Measurements from ENCODE around the gene UROD.
"Not testable (repeated sequence)": the region's sequence is repeated elsewhere in the genome, so short reads cannot be mapped to it uniquely, and the experiment has no call there.

The UROD gene

DNA sequence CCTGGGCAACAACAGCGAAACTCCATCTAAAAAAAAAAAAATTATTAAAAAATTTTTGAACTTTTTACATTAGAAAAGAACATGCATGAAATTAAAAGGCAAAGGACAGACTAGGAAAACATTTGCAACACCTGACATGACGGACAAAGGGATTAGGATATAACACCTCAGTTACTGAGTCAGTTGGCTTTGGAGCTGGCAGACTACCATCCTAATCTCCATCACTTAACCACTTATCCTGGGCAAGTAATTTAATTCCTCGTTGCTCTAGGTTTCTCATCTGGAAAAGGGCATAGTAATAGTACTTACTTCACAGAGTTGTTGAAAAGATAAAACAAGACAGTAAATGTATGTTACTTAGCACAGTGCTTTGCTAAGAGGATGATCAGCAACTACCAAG is 12.8 kb upstream of the UROD start:
- no peaks in the 10 kb centered on the region for H3K9me3 ChIP-seq (ENCODE audit: insufficient read depth, low read depth, low read length)
- no peak overlapping the region for H3K4me3 ChIP-seq (ENCODE audit: low read length)
- no peak overlapping the region for H3K9ac ChIP-seq (ENCODE audit: low read depth, low read length)
- no peak overlapping the region for H3K27ac ChIP-seq (ENCODE audit: low read length)
- no peaks in the 10 kb centered on the region for H3K27me3 ChIP-seq (ENCODE audit: insufficient read depth, low read length)
- H3K4me1 ChIP-seq (ENCODE audit: insufficient read depth, low read length) = no peaks in the 10 kb centered on the region
- H3K36me3 ChIP-seq (ENCODE audit: insufficient read depth, low read depth, low read length) = peaks cover 22% of the 10 kb centered on the region

DNA sequence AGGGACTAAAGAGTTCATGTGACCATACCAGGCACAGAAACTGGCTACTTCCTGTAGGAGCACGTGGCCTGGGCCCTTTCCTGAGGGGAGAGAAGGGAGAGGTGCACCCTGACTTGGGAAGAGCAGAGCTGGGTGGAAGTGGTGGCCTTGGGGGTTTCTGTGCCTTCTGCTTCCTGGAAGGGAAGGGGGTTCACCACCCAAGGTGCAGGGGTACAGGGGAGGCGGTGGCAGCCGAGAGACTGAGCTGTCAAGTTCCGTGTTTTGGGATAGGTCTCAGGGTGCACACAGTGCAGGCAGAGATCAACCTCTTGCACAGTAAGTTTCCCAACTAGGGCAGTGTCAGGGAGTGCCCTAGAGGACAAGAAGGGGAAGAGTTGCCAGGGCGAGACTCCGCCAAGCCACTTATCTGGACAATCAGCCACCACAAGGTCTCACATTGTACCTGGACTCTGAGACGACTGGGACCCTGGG is 11.0 kb upstream of the UROD start:
- H3K27me3 ChIP-seq (ENCODE audit: insufficient read depth, low read length) = no peaks in the 10 kb centered on the region
- no peaks in the 10 kb centered on the region for H3K4me1 ChIP-seq (ENCODE audit: insufficient read depth, low read length)
- no peak overlapping the region for H3K9ac ChIP-seq (ENCODE audit: low read depth, low read length)
- no peak overlapping the region for H3K4me3 ChIP-seq (ENCODE audit: low read length)
- peaks cover 35% of the 10 kb centered on the region for H3K36me3 ChIP-seq (ENCODE audit: insufficient read depth, low read depth, low read length)
- no peak overlapping the region for H3K27ac ChIP-seq (ENCODE audit: low read length)
- no peaks in the 10 kb centered on the region for H3K9me3 ChIP-seq (ENCODE audit: insufficient read depth, low read depth, low read length)

DNA sequence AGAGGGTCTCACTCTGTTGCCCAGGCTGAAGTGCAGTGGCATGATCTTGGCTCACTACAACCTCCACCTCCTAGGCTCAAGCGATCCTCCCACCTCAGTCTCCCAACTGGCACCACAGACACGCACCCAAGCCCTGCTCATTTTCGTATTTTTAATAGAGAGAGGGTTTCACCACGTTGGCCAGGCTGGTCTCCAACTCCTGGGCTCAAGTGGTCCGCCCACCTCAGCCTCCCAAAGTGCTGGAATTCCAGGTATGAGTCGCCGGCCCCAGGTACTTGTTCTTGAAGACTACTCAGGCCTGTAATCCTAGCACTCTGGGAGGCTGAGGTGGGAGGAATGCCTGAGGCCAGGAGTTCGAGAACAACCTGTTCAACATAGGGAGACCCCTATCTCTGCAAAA is 10.5 kb upstream of the UROD start:
- not testable (repeated sequence) for H3K4me1 ChIP-seq (ENCODE audit: insufficient read depth, low read length); H3K4me3 ChIP-seq (ENCODE audit: low read length); H3K9ac ChIP-seq (ENCODE audit: low read depth, low read length); H3K9me3 ChIP-seq (ENCODE audit: insufficient read depth, low read depth, low read length); H3K27me3 ChIP-seq (ENCODE audit: insufficient read depth, low read length); H3K27ac ChIP-seq (ENCODE audit: low read length)
- H3K36me3 ChIP-seq (ENCODE audit: insufficient read depth, low read depth, low read length) = peaks cover 35% of the 10 kb centered on the region

DNA sequence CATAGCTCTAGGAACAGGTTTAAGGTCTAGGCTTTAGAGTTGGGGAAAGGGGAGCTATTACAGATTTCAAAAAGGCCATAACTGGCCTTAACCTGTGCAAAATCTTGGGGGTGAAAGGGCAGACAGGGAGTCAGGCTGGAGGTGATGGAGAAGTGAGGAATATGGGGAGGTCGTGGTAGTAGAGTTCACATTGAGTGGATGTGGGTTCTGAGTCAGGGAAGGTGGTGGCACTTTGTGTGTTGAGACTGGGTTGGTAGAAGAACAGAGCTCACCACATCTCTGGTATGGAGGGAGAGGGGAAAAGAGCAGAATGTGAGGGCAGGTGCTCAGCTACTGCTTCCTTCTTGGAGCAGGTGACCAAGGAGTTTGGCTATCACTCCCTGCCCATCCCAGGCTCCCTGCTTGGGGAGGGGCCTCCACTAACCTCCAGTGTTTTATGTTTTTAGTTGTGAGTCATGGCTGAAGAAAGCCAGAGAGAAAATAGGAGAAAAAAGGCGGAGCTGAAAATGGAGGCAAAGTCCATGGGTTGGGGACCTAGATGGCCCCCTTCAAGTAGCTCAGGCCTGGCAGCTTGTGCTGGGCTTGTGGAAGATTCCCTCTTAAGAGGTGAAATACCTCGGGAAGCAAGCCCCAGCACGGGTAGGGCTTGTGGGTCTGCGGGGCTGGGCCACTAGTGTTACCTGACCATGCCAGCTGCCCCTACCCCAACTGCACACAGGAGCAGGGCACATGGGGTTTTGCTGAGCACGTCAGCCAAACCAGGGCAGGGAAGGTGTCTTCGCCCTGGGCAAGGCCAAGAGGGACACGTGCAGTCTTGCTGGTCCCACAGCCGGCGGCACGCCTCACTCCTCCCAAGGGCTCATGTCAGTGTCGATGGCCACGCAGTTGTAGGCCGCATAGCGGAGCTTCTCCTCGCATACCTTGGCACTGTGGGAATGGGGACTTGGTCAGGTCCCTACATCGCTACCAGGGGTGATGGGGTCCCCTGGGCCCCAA is 9.1 kb upstream of the UROD start:
- Histone ChIP-seq H3K27ac (ENCODE audit: low read length) (no peak overlapping the region), H3K36me3 (ENCODE audit: insufficient read depth, low read depth, low read length) (peaks cover 49% of the 10 kb centered on the region), H3K27me3 (ENCODE audit: insufficient read depth, low read length) (no peaks in the 10 kb centered on the region), H3K9ac (ENCODE audit: low read depth, low read length) (no peak overlapping the region), H3K4me1 (ENCODE audit: insufficient read depth, low read length) (no peaks in the 10 kb centered on the region), H3K9me3 (ENCODE audit: insufficient read depth, low read depth, low read length) (no peaks in the 10 kb centered on the region), H3K4me3 (ENCODE audit: low read length) (no peak overlapping the region)

DNA sequence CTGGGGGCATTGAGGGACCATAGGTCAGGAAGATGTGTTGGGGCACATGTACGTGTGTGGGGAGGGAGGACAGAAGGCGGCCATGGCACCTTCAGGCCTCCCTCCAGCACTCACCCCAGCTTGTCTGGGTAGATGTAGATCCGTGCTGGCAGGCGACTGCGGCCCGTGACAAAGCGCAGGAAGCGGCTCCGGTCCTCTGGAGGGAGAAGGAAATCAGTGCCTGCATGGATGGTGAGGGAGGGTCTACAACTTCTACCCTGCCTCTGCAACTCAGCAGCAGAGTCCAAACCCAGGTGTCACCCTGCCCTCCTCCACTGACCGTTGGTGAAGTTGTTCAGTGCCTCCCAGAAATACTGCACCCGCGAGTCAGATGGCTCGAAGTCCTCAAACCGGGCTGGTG is 8.3 kb upstream of the UROD start:
- Histone ChIP-seq H3K9me3 (ENCODE audit: insufficient read depth, low read depth, low read length) (no peaks in the 10 kb centered on the region), H3K4me1 (ENCODE audit: insufficient read depth, low read length) (no peaks in the 10 kb centered on the region), H3K27ac (ENCODE audit: low read length) (no peak overlapping the region), H3K4me3 (ENCODE audit: low read length) (no peak overlapping the region), H3K36me3 (ENCODE audit: insufficient read depth, low read depth, low read length) (peaks cover 57% of the 10 kb centered on the region), H3K9ac (ENCODE audit: low read depth, low read length) (no peak overlapping the region), H3K27me3 (ENCODE audit: insufficient read depth, low read length) (no peaks in the 10 kb centered on the region)

DNA sequence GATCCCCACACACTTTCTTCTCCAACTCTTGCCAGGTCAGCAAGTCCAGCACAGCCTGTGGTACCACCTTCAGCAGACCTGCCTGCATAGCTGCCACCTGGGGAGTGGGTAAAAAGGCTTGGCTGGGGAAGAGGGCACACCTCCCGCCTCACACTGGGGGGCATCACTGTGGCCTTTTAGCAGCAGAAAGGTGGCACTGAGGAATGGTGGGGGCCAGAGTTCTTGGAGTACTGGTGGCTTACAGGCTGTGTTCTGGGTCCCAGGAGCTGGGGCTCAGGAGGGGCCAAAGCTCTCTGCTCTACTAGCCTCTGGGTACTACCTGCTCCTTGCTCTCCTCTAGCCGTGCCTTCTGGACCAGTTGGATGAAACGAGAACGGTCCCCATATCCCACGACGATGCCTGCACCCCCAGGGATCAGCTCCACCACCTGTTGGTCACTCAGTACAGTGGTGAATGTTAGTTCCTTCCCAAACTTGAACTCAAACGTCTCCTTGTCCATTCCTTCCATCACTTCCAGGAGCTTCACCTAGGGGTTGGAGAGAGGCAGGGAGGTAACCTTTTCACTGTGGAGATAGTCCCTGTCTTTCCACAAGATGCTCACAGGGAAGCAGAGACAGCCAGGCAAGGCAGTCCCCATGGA is 7.7 kb upstream of the UROD start:
- Histone ChIP-seq H3K9ac (ENCODE audit: low read depth, low read length) (no peak overlapping the region), H3K36me3 (ENCODE audit: insufficient read depth, low read depth, low read length) (peaks cover 63% of the 10 kb centered on the region), H3K4me3 (ENCODE audit: low read length) (no peak overlapping the region)

DNA sequence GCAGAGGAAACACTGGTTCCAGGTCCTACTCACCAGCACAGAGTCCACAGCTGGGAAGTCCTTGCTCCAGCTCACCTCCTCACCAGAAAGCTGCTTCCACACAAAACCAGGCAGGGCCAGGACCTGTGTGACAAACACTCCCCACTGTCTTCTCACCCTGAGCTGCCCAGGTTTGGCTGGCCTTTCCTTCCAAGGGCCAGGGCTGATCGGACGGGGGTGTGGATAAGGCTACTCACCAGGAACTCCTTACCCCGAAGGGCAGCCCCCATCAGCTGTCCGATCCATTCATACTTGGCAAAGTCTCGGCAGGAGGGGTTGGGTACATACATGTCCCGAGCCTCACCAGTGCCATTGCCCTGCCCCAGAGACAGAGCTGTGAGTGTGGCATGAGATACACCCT is 6.3 kb upstream of the UROD start:
- Histone ChIP-seq H3K4me3 (ENCODE audit: low read length) (no peak overlapping the region), H3K27me3 (ENCODE audit: insufficient read depth, low read length) (no peaks in the 10 kb centered on the region), H3K9ac (ENCODE audit: low read depth, low read length) (no peak overlapping the region), H3K27ac (ENCODE audit: low read length) (no peak overlapping the region), H3K36me3 (ENCODE audit: insufficient read depth, low read depth, low read length) (peaks cover 63% of the 10 kb centered on the region), H3K4me1 (ENCODE audit: insufficient read depth, low read length) (no peaks in the 10 kb centered on the region), H3K9me3 (ENCODE audit: insufficient read depth, low read depth, low read length) (no peaks in the 10 kb centered on the region)

More for the DNA sequence above, 7.7 kb upstream of the UROD start:
- no peak overlapping the region for H3K27ac ChIP-seq (ENCODE audit: low read length)
- no peaks in the 10 kb centered on the region for H3K4me1 ChIP-seq (ENCODE audit: insufficient read depth, low read length)
- H3K9me3 ChIP-seq (ENCODE audit: insufficient read depth, low read depth, low read length) = no peaks in the 10 kb centered on the region
- H3K27me3 ChIP-seq (ENCODE audit: insufficient read depth, low read length) = no peaks in the 10 kb centered on the region

DNA sequence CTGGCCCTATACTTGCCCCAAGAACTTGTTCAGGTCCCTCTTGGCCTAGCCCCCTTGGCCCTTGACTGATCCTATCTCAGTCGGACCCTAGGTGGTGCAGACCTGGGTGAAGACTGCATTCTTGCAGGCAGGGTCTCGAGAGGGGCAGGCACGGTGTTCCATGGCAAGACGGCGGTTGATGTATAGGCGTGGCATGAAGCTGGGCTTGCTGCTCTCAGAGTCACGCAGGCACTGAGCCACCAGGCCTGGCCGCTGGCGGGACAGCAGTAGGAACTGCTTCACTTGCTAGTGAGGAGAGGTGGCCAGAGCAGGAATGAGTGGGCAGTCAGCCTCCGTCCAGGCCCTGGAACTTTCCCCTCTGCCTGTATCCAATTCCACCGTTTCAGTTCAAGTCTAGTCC is 4.7 kb upstream of the UROD start:
- Histone ChIP-seq H3K9me3 (ENCODE audit: insufficient read depth, low read depth, low read length) (no peaks in the 10 kb centered on the region), H3K27ac (ENCODE audit: low read length) (no peak overlapping the region), H3K4me1 (ENCODE audit: insufficient read depth, low read length) (peaks cover 5% of the 10 kb centered on the region; the same call in 1 of the 2 replicates), H3K36me3 (ENCODE audit: insufficient read depth, low read depth, low read length) (peaks cover 60% of the 10 kb centered on the region), H3K4me3 (ENCODE audit: low read length) (no peak overlapping the region), H3K9ac (ENCODE audit: low read depth, low read length) (no peak overlapping the region), H3K27me3 (ENCODE audit: insufficient read depth, low read length) (no peaks in the 10 kb centered on the region)

DNA sequence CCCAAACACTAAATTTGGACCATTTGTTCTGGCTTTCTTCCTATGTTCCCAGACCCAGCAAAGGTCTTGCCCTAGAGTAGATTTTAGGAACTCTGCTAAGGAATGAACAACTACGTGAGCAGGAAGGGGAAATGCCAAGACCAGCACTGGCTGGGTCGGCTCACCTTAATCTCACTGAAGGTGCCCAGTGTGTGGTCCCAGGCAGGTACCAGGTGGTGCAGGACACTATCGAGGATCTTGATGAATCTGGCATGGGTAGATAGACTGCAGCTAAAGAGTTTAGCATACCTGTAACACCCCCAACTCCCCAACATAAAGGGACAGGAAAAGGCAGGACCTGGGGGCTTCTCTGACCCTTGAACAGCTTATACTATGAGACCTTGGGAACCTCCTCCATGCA is 4.0 kb upstream of the UROD start:
- H3K9ac ChIP-seq (ENCODE audit: low read depth, low read length) = no peak overlapping the region
- H3K36me3 ChIP-seq (ENCODE audit: insufficient read depth, low read depth, low read length) = peaks cover 52% of the 10 kb centered on the region

DNA sequence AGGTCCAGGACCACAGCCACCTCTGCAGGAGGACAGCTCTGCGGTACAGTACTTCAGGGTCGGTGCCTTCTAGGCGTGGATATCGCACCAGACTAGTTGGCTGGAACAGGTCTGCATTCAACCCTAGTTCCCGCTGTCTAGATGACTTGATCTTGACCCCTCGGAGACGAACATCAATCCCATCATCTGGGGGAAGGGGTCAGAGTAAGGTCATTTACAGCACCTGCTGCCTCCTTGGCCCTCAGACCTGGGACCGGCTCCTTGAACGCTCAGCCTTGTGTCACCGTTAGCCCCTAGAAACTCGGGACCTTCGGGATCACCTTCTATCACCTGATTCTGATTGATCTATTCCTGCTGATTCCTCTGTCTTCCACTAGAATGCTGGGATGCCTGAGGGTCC is 3.5 kb upstream of the UROD start:
- no peak overlapping the region for H3K27ac ChIP-seq (ENCODE audit: low read length)
- H3K27me3 ChIP-seq (ENCODE audit: insufficient read depth, low read length) = no peaks in the 10 kb centered on the region
- H3K9ac ChIP-seq (ENCODE audit: low read depth, low read length) = no peak overlapping the region
- H3K36me3 ChIP-seq (ENCODE audit: insufficient read depth, low read depth, low read length) = peaks cover 48% of the 10 kb centered on the region
- H3K4me1 ChIP-seq (ENCODE audit: insufficient read depth, low read length) = peaks cover 5% of the 10 kb centered on the region; the same call in 1 of the 2 replicates
- no peaks in the 10 kb centered on the region for H3K9me3 ChIP-seq (ENCODE audit: insufficient read depth, low read depth, low read length)
- no peak overlapping the region for H3K4me3 ChIP-seq (ENCODE audit: low read length)

More for the DNA sequence above, 4.0 kb upstream of the UROD start:
- Histone ChIP-seq H3K4me3 (ENCODE audit: low read length) (no peak overlapping the region), H3K9me3 (ENCODE audit: insufficient read depth, low read depth, low read length) (no peaks in the 10 kb centered on the region), H3K27me3 (ENCODE audit: insufficient read depth, low read length) (no peaks in the 10 kb centered on the region), H3K27ac (ENCODE audit: low read length) (no peak overlapping the region), H3K4me1 (ENCODE audit: insufficient read depth, low read length) (peaks cover 5% of the 10 kb centered on the region; the same call in 1 of the 2 replicates)

DNA sequence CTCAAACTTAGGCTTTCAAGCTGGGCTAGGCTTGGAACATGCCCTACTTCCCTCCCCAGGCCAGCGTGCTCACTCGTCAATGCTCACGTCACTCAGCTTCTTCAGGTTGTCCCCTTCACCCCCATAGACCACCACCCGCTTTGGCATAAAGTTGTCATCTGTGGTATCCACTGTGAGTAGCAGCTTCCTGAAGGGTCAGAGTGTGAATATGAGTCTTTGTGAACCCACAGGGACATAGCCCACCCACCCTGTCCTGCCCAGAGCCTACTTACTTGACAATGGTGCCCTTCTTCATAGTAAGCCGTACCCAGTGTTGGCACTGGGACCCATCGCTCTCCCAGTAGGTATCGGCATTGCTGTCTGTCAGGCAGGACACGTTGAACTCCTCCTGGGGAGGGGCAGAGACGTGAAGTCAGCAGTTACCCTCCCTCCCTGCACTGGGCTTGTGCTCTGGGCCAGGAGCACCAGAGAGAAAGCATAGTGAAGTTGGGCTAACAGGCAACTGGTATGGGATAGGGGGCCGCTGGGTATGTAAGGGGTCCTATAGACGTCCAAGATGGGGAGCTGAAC is 2.7 kb upstream of the UROD start:
- Histone ChIP-seq H3K27me3 (ENCODE audit: insufficient read depth, low read length) (no peaks in the 10 kb centered on the region), H3K9ac (ENCODE audit: low read depth, low read length) (no peak overlapping the region), H3K27ac (ENCODE audit: low read length) (no peak overlapping the region), H3K4me1 (ENCODE audit: insufficient read depth, low read length) (peaks cover 5% of the 10 kb centered on the region; the same call in 1 of the 2 replicates), H3K36me3 (ENCODE audit: insufficient read depth, low read depth, low read length) (peaks cover 47% of the 10 kb centered on the region), H3K4me3 (ENCODE audit: low read length) (no peak overlapping the region), H3K9me3 (ENCODE audit: insufficient read depth, low read depth, low read length) (no peaks in the 10 kb centered on the region)

Measured in iPS-20b (cell line).